Measurements from ENCODE around the gene ANKRD29. TPM values are rescaled to one million over a fixed set of nuclear protein-coding genes. Genes with fewer than 3 reads are reported as not detected.

ANKRD29 gene
- total and polyA plus RNA-seq, 2 donors (not counting 1 experiment from before 2014, with no cell fraction given), result 2.0 to 6.9 TPM

DNA sequence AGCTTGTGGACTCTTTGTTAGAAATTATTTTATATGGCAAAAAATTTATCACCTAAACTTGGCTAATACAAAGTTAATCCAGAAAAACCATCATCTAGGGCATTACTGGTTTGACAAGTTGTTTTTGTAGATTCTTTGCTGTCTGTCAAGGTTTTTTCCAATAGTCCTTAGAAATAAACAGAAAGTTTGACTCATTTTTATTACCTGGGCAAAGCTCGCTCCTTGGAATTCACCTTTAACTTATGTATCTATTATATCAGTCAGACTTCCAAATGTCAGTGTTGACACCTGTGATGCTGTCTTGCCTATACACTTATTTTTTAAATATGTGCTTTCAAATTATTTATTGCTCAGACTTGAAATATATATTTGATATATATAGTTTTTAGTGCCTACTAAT, 48.2 kb upstream of the ANKRD29 start:
- no peaks in the 10 kb centered on the region for H3K4me1 ChIP-seq (ENCODE audit: control insufficient read depth, extremely low read depth, insufficient read depth, low read length)
- TF ChIP-seq, protein P1, sequence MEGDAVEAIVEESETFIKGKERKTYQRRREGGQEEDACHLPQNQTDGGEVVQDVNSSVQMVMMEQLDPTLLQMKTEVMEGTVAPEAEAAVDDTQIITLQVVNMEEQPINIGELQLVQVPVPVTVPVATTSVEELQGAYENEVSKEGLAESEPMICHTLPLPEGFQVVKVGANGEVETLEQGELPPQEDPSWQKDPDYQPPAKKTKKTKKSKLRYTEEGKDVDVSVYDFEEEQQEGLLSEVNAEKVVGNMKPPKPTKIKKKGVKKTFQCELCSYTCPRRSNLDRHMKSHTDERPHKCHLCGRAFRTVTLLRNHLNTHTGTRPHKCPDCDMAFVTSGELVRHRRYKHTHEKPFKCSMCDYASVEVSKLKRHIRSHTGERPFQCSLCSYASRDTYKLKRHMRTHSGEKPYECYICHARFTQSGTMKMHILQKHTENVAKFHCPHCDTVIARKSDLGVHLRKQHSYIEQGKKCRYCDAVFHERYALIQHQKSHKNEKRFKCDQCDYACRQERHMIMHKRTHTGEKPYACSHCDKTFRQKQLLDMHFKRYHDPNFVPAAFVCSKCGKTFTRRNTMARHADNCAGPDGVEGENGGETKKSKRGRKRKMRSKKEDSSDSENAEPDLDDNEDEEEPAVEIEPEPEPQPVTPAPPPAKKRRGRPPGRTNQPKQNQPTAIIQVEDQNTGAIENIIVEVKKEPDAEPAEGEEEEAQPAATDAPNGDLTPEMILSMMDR (conservative IDR thresholded peaks at IDR 0.05 in 1 of 2, IDR thresholded peaks at IDR 0.05 in 1 of 2; ENCODE audit: low read depth in 1 of 2, low read length in 2 of 2), result no peak
- no peak for TF ChIP-seq EZH2 (IDR thresholded peaks at IDR 0.05; ENCODE audit: low read length, missing control alignments)
- H3K27me3 ChIP-seq (ENCODE audit: control insufficient read depth, insufficient read depth, low read length), result no peaks in the 10 kb centered on the region
- no peak overlapping the region for H2AFZ ChIP-seq (ENCODE audit: low read length)
- H3K9ac ChIP-seq (ENCODE audit: insufficient read depth, low read length), result no peak overlapping the region
- DNase-seq (ENCODE audit: low read depth in 2 of 2), result no peak
- no peak overlapping the region for H3K4me3 ChIP-seq (replicated peaks in 1 of 4; ENCODE audit: control extremely low read depth in 1 of 4, insufficient read depth in 1 of 4, low read depth in 3 of 4, low read length in 4 of 4)
- H3K9me3 ChIP-seq (ENCODE audit: control insufficient read depth, insufficient read depth, low read depth, low read length), result no peaks in the 10 kb centered on the region
- no peaks in the 10 kb centered on the region for H3K79me2 ChIP-seq (ENCODE audit: control insufficient read depth, insufficient read depth, low read length)
- H3K36me3 ChIP-seq (ENCODE audit: control insufficient read depth, insufficient read depth, low read length), result no peaks in the 10 kb centered on the region
- no peak overlapping the region for H3K27ac ChIP-seq (ENCODE audit: insufficient read depth, low read length)
- H3K4me2 ChIP-seq (ENCODE audit: extremely low read depth, insufficient read depth, low read length), result no peak overlapping the region
- no peaks in the 10 kb centered on the region for H4K20me1 ChIP-seq (ENCODE audit: control insufficient read depth, extremely low read depth, insufficient read depth, low read length)

DNA sequence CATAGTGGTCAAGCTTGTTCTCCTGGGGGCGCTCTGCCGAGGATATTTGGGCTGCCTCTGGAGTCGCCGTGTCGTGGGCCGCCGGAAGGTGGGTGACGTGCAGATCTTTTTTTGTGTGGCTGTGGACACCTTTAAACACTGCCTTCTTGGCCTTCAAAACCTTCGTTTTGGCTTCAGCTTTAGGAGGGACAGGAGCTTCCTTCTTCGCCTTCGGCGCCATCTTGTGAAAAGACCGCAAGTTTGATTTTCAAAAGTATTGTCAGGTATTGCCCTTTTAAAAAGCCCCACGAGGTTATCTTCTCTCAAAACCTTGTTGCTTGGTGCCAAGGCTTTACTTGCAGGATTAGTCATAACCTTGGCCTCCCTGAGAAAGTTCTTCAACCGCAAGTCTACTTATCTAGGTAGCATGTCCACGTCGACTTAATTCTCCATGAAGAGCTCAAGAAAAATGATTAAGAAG, 47.4 kb upstream of the ANKRD29 start:
- TF ChIP-seq, protein P1 (conservative IDR thresholded peaks at IDR 0.05 in 1 of 2, IDR thresholded peaks at IDR 0.05 in 1 of 2; ENCODE audit: low read depth in 1 of 2, low read length in 2 of 2), result no peak
- TF ChIP-seq EZH2 (IDR thresholded peaks at IDR 0.05; ENCODE audit: low read length, missing control alignments), result no peak
- H3K9me3 ChIP-seq (ENCODE audit: control insufficient read depth, insufficient read depth, low read depth, low read length), result no peaks in the 10 kb centered on the region
- H2AFZ ChIP-seq (ENCODE audit: low read length), result no peak overlapping the region
- no peaks in the 10 kb centered on the region for H3K36me3 ChIP-seq (ENCODE audit: control insufficient read depth, insufficient read depth, low read length)
- no peak overlapping the region for H3K4me3 ChIP-seq (replicated peaks in 1 of 4; ENCODE audit: control extremely low read depth in 1 of 4, insufficient read depth in 1 of 4, low read depth in 3 of 4, low read length in 4 of 4)
- no peak overlapping the region for H3K9ac ChIP-seq (ENCODE audit: insufficient read depth, low read length)
- no peak overlapping the region for H3K4me2 ChIP-seq (ENCODE audit: extremely low read depth, insufficient read depth, low read length)
- no peak overlapping the region for H3K27ac ChIP-seq (ENCODE audit: insufficient read depth, low read length)
- DNase-seq (ENCODE audit: low read depth in 2 of 2), result peak in 1 of 2 donors; percentile 98
- no peaks in the 10 kb centered on the region for H3K4me1 ChIP-seq (ENCODE audit: control insufficient read depth, extremely low read depth, insufficient read depth, low read length)
- no peaks in the 10 kb centered on the region for H4K20me1 ChIP-seq (ENCODE audit: control insufficient read depth, extremely low read depth, insufficient read depth, low read length)
- no peaks in the 10 kb centered on the region for H3K79me2 ChIP-seq (ENCODE audit: control insufficient read depth, insufficient read depth, low read length)
- H3K27me3 ChIP-seq (ENCODE audit: control insufficient read depth, insufficient read depth, low read length), result no peaks in the 10 kb centered on the region

DNA sequence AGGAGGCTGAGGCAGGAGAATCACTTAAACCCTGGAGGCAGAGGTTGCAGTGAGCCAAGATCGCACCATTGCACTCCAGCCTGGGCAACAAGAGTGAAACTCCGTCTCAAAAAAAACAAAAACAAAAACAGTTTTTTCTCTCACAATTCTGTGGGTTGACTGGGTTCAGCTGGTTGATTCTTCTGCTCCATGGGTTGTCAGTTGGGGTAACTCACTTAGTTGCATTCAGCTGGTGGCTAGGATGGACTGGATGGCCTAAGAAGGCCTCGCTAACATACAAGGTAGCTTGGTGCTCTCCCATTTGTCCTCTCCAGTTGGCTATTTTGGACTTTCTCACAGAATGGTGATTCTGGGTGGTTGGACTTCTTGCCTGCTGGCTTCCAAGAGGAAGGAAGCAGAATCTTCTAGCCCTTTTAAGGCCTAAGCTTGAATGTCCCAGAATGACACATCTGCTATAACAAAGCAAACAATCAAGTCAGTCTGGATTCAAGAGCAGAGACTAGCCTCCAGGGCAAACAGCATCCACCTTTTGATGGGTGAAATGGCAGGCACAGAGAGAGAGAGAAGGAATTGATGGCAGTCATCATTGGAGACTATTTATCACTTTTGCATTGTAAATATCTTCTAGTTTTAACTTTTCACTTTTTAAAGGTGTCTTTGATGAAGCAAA, 44.4 kb upstream of the ANKRD29 start:
- Histone ChIP-seq H3K9ac (ENCODE audit: insufficient read depth, low read length) (no peak overlapping the region), H3K9me3 (ENCODE audit: control insufficient read depth, insufficient read depth, low read depth, low read length) (no peaks in the 10 kb centered on the region), H3K4me1 (ENCODE audit: control insufficient read depth, extremely low read depth, insufficient read depth, low read length) (no peaks in the 10 kb centered on the region), H4K20me1 (ENCODE audit: control insufficient read depth, extremely low read depth, insufficient read depth, low read length) (no peaks in the 10 kb centered on the region), H2AFZ (ENCODE audit: low read length) (no peak overlapping the region), H3K79me2 (ENCODE audit: control insufficient read depth, insufficient read depth, low read length) (no peaks in the 10 kb centered on the region), H3K4me3 (replicated peaks in 1 of 4; ENCODE audit: control extremely low read depth in 1 of 4, insufficient read depth in 1 of 4, low read depth in 3 of 4, low read length in 4 of 4) (no peak overlapping the region), H3K4me2 (ENCODE audit: extremely low read depth, insufficient read depth, low read length) (no peak overlapping the region), H3K36me3 (ENCODE audit: control insufficient read depth, insufficient read depth, low read length) (no peaks in the 10 kb centered on the region), H3K27ac (ENCODE audit: insufficient read depth, low read length) (no peak overlapping the region), H3K27me3 (ENCODE audit: control insufficient read depth, insufficient read depth, low read length) (peaks cover 8% of the 10 kb centered on the region)
- TF ChIP-seq, protein P1 (conservative IDR thresholded peaks at IDR 0.05 in 1 of 2, IDR thresholded peaks at IDR 0.05 in 1 of 2; ENCODE audit: low read depth in 1 of 2, low read length in 2 of 2), result no peak
- TF ChIP-seq EZH2 (IDR thresholded peaks at IDR 0.05; ENCODE audit: low read length, missing control alignments), result no peak
- DNase-seq (ENCODE audit: low read depth in 2 of 2), result no peak

Data from fibroblast of lung (primary cell).